Ovary (tissue), 3 donors: ENCODE data around the gene ALDH1L2.

ENCODE experiments used
- EP300 ChIP-seq: sonication (generic); formaldehyde crosslinking; IDR thresholded peaks from one replicate; pipeline ENCODE4 v1.6.1; 2017; ENCODE audit warnings: antibody characterized with exemption
- POLR2A ChIP-seq: fragments of 450-650 bp; IDR thresholded peaks from one replicate; pipeline ENCODE4 v1.6.1; 2017; ENCODE audit warnings: antibody characterized with exemption, mild to moderate bottlenecking, moderate library complexity
- TF ChIP-seq, protein P1 (sequence below), 3 donors: fragments of 450-650 bp in 2 of 3; fragments of 200-600 bp in 1 of 3; IDR thresholded peaks; one replicate each; pipeline versions ENCODE4 v1.5.1 to v1.8.0; 2016 to 2022; ENCODE audit warnings: antibody characterized with exemption in 3 of 3, mild to moderate bottlenecking in 1 of 3
- donor health status: DM: no; HTN: no; CAD: no.

DNA sequence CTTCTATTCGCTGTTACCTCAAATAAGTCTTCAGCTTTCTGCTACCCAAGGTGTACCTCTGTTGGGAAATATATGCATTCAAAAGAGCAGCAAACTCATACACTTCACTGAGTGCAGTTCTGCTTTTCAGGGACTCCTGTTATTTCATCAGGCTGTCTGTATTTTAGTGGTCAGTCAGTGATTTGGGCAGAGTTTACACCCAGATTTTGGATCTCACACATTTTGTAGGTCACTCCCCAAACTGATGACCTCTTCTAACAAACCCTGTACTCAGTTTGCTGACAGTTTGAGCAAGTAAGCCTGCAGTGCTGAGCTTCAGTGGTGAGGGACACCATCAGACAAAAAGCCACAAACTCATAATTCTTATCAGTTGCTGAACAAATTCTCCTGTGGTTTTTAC lies 15.1 kb upstream of the ALDH1L2 start:
- TF ChIP-seq, protein P1, sequence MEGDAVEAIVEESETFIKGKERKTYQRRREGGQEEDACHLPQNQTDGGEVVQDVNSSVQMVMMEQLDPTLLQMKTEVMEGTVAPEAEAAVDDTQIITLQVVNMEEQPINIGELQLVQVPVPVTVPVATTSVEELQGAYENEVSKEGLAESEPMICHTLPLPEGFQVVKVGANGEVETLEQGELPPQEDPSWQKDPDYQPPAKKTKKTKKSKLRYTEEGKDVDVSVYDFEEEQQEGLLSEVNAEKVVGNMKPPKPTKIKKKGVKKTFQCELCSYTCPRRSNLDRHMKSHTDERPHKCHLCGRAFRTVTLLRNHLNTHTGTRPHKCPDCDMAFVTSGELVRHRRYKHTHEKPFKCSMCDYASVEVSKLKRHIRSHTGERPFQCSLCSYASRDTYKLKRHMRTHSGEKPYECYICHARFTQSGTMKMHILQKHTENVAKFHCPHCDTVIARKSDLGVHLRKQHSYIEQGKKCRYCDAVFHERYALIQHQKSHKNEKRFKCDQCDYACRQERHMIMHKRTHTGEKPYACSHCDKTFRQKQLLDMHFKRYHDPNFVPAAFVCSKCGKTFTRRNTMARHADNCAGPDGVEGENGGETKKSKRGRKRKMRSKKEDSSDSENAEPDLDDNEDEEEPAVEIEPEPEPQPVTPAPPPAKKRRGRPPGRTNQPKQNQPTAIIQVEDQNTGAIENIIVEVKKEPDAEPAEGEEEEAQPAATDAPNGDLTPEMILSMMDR (IDR thresholded peaks at IDR 0.05) = no peak
- TF ChIP-seq POLR2A (no peak), EP300 (no peak)
